Embryonic facial prominence (tissue), 1 donor: Measurements from ENCODE around the gene UBAP1L.

Source experiments
- DNase-seq: peaks from one replicate; pipeline ENCODE4 v3.0.0-alpha.2; 2016; ENCODE audit errors: extremely low spot score

UBAP1L gene

DNA sequence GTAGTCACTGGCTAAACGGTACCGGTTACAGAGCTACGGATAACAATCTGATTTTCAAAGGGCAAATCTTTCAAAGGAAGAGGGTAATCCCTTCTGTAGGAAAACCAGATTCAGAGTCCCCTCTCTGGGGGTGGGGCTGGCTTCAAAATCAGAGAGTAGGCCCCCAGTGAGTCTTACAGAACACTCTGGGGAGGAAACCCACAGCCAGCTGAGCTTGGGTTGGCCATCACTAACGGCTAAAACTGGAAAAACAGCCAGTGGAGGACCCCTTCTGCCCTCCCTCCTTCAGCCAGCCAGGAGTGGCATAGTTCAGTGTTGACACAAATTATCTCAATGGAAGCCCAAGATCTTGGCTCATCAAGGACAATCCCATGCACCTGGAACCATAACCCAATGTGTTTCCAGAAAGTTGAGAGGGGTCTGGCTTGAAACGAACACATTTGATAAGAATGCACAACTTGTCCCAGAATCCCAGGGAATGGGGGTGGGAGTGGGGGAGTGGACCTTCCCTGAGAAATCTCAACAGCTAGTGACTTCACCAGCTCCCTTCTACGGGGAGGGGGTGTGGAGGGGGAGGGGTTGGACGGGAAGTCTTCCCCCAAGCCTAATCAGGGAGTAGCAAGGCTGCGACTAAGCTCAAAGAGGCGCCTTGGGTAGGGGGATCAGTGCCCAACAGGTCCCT, 48.2 kb downstream of the UBAP1L start:
- DNase-seq: no peak

DNA sequence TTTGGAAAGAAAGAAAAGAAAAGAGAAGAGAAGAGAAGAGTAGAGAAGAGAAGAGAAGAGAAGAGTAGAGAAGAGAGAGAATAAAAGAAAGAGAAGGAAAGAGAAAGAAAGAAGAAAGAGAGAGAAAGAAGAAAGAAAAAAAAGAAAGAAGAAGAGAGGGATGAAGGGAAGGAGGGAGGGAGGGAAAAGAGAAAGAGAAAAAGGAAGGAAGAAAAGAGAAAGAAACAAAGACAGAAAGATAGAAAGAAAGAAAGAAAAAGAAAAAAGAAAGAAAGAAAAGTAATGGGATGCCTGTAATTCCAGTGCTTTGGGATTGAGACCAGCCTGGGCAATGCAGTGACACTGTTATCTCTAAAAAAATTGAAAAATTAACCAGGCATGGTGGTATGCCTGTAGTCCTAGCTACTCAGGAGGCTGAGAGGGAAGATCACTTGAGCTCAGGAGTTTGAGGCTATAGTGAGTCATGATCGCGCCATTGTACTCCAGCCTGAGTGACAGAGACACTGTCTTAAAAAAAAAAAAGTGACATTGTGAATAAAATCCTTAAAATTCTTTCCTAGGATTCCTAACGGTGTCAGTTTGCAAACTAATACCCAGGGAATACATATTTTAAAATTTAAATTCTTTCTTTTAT, 48.9 kb downstream of the UBAP1L start:
- DNase-seq: no peak

DNA sequence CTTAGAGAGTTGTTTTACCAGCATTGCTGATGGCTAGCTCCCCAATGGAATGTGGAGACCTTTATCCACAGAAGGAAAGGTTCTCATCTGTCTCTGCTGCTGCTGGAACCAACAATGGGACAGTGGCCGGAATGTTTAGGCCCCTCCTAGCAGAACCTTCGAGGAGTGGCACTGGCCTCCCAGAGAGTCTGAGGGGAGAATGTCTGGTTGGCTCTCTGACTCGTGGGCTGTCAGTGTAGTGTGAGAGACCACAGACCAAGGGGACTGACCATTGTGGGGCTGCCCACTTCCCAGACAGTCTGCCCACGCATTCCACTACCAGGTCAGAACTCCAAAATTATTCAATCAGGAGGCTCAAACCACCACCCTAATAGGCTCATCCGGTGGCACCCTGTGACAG, 52.3 kb downstream of the UBAP1L start:
- DNase-seq: no peak

DNA sequence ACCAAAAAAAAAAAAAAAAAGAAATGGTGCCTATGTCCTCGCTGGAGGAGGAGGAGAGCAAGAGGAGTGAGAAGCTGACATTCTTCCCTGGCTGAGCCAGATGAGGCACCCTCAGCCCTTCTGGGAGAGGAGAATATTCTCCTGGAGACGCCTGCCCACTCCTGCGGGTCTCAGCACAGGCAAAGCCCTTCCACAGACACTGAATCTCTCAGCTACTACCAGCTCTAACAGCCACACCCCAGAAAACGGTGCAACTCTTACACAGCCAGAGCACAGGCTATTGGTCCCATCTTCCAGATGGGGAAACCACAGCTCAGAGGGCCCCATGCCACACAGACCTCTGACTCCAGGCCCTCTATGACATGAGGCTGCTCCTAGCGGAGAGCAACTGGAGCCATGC, 52.9 kb downstream of the UBAP1L start:
- DNase-seq: no peak

DNA sequence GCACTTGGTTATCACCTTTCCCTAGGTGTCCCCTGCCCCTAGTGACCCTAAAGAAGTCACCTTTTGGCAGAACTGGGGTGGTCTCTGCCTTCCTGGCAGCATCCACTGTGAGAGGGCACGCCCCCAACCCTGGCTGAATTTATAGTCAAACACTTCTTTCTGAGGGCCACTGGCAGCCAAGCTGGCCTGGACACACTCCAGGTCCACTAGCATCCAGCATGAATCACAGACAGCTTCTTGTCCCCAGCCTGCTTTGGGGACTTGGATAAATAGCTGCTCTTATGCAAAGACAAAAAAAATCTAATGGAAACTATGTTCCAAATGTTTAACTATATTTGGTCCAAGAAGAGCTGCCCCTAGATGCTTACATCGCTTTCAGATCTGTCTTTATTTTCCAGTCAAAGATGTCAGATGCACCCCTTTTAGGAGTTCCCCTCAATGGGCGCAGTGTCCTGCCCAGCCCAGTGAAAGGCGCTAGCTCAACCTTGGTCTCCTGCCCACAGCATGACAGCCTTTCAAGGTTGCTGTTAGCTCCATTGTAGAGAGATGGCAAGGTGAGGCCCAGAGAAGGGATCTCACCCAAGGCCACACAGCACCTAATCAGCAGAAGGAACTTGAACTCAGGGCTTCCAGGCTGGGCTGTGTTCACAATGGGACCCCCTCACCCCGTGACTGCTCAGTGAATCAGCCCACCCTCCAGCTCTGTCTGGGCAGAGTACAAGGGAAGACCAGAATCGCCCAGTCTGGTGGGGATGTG, 54.2 kb downstream of the UBAP1L start:
- DNase-seq: no peak

DNA sequence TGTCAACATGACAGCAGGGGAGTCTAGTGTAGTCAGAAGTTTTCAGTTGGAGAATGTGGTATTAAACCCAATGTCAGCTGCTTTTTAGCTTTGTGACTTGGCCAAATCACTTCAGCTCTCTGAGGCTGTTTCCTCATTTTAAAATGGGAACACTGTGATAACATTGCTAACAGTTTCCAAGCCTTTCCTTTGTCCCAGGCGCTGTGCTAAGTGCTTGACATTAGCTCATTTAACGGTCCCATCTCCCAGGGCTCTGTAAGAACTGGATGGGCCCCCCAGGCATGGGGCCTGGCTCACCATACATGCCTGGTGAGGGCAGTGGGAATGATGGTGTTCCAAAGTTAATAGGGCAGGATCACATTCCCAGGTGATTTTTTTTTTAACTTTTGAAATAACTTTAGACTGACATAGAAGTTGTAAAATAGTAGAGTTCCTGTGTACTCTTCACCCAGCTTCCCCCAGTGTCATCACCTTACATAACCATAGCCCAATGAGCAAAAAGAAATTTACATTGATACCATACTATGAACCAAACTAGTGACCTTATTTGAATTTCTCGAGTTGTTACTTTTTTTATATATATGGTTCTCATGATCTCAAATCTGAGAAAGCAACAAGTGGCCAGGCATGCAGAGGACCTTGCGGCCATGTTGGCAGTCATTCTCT, 54.9 kb downstream of the UBAP1L start:
- no peak for DNase-seq

DNA sequence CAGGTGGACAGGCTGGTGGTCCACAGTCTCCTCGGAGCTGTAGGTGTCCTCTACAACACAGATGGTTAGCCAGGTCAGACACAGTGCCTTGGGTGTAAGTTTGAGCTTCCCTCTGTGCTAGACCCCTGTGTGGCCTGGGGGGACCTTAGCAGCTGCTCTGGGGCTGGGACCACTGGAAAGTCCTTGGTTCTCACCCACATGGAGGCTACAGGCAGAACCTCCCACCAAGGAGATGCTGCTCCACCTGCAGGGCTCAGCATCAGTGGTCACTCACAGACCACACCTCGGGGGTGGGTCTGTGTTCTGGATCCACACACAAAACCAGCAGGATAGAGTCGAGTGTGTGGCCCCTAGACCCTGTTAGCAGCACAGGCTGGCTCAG, 55.6 kb downstream of the UBAP1L start:
- no peak for DNase-seq

DNA sequence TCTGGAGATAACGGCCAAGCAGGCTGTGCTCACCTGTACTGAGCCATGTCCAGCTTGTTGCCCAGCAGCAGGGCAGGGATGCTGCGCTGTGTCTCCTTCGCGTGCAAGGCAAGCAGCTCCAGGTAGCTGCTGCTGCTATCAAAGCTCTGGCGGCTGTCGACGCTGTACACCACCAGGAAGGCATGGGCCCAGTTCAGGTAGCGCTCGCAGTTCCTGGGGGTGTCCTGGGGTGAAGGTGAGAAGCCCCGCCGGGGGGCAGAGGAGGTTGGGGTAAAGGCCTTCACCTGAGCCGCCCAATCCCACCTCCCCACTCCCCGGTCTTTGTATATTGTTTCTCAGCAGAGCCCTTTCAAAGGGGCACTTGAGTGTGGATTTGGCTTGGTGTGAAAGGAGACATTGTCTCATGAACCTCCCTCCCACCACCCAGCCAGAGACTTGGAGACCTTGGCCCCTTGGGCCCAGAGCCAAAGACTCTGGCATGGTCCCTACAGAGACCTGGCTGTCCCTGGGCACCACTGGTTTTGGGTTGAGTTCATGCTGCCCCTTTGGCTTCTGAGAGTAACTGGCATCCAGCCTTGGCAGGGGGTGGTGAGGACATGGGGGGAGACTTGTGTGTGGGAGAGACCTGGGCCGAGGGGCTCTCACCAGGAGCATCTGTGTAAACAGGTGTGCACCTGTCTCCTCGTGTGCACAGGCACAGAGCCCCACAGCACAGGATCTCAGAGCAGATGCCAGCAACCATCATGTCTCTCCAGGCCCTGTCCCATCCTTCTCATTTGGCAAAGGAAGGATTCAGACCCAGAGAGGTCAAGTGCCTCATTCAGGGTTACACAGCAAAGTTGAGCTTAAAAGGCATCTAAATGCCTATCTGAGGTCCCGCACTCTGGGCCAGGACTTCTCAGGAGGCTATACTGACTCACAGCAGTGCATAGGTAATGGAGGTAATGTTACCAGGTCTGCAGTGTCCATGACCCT, 56.3 kb downstream of the UBAP1L start:
- DNase-seq: no peak

DNA sequence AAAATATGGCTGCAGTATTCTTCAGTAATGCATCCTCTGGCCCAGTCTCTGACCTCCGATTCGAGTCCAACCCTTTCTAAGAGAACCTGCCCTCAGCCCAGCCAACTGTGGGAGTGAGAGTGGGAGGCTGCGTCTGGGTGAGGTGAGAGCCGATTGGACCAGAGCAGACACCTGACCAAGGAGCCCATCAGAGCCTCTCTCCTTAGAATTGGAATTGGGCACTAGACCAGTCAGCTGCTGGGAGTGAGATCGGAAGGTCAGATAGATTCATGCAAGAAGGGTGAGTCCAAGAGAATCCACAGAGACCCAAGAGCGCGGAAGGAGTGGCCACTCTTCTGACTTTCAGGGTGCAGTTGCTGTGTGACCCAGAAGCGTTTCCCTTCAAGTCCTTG, 57.5 kb downstream of the UBAP1L start:
- DNase-seq: no peak

DNA sequence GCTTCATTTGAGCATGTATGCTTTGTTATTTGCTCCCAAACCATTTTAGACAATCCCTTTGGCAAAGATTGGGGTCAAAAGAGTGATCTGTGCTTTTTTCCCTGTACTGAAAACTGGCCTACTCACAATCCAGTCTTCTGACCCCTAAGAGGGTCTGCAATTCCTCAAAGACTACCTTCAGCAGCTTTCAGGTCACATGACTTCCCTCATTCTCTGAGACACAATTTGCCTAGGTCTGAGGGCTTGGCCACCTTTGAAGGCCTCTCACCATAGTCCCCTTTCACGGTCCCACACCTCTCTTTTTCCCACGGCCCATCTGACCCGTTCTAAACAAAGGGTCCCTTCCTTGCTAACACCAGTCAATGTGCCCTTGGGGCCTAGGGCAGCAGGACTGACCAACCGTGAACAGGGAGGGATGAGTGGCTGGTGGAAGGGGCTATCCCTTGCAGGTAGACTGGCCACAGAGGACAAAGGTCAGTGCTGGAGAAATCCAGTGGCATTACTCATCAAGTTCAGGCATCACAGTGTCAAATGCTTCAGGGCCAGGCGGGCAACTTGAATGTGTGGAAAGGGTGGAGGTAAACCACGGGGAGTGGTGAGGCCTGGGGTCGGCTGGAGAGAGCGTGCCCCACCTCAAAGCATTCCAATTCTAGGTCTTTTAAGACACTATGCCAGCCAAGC, 58.0 kb downstream of the UBAP1L start:
- no peak for DNase-seq

DNA sequence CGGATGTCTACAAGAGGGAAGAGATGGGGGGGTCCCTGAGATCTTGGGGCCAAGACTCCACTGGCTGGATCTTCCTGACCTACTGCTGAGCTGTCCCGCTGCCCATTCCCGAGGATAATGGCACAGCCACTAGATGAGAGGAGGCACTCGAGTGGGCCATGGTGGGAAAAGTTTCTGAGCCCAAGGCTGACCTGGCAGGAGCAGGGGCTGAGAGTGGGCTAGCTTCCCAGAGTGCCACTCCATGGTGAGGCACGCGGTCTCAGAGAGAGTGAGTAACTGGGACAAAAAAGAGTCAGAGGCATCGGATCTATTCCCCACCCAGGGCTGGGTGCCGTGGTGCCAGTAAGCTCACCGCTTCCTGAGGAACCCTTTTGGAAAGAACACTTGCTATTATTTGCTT, 58.9 kb downstream of the UBAP1L start:
- DNase-seq: no peak

DNA sequence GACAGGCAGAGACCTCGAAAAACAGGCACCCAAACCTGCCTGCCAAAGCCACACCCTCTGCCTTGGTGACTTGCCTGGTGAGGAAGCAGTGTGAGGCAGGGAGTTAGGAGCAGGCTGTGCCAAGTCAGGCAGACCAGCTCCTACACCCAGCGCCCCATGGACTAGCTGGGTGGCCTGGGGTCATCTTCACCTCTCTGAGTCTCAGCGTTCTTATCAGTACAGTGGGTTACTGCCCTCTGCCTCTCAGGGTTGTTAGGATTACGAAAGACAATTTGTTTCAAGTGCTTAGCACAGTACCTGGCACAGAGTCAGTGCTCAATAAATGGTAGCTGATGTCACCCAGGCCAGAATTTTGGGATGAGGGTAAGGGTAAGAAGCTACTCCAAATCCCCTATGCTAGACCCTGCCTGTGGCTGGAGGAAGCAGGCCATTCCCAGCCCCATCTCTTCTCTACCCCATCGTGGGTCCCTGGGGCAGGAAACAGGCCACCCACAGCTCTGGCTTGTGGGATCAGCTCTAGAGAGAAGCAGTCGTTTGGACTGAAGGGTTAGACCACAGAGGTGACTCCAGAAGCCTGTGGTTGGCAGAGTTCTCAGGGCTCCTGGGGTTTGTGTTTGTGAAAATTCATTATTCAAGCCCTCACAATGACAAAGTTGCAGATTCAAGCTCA, 59.7 kb downstream of the UBAP1L start:
- DNase-seq: no peak

DNA sequence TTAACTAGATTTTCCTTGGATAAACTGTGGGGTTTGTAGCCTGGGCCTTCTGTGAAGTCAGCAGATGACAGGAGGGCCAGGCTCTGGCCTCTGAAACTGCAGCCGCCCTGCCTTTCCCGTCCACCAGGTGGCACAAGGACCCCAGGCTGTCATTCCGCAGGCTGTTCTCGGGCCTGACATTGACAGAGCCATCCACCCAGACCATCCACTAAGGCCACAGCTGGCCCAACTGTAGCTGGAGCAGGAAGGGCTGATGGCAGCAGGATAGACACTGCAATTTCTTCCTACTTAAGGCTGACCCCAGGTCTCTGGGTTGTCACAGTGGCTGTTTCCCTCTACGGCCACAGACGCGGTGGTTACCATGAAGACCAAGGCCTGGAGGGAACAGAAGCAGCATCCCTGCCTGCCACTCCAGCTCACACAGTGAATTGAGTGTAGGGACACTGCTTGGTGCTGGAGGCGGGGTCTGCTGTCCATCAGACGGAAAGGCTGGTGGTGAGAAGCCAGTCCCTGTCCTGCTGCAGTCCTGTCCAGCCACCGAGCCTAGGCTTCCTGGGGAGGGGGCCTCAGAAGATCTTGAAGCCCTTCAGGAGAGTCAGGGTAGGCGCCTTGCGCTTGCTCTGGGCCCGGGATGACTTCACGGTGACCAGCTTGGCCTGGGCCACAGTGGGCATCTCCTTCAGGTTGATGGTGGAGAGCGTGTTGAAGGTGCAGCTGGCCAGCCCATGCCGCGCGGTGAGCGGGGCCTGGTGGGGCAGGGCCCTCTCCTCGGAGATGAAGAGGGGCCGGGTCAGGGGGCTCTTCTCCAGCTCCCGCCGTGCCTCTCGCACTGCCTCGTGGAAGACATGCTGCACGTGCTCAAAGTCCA, 60.4 kb downstream of the UBAP1L start:
- DNase-seq: no peak

DNA sequence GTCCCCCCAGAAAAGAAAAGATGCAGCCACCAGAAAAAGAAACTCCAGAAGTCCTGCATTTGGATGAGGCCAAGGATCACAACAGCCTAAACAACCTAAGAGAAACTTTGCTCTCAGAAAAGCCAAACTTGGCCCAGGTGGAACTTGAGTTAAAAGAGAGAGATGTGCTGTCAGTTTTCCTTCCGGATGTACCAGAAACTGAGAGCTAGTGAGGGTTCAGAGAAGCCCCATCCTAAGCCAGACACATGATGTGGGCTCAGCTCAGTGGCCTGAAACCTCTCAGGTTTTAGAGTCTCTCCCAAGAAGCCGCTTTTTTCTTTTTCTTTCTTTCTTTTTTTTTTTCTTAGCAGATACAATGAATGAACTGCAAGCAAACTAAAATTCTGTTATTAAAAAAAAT, 62.0 kb downstream of the UBAP1L start:
- DNase-seq: no peak

DNA sequence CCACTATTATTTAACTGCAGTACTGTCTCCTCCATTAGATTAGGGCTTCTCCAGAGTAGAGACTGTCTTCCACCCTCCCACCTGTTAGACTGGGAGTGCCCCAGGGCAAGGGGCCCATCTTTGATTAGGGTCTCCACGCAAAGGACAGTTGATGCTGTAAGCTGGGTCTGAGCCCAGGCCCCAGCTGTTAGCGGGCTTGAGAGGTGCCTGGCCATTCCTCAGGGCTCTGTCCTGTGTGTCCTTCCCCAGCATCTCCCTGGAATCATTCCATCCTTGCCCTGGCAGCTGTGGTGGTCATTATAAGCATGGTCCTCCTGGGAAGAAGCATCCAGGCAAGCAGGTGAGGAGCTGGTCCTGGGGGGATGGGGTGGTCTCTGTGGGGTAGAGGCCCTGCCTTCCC, 63.7 kb downstream of the UBAP1L start:
- DNase-seq: no peak

DNA sequence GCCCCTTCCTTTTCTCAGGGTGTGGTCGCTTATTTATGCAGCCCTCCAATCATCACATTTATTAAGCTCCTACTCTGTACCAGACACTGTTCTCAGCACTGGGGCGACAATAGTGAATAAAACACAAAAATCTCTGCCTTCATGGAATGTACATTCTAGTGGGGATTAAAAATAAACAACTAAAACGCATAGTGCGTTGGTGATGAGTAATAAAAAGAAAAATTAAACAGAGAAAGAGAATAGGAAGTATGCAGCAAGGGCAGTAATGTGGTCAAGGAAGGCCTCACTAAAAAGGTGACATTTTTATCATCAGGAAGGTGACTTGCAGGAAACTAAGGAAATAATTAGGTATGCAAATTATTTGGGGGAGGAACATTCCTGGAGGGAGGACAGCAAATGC, 64.7 kb downstream of the UBAP1L start:
- no peak for DNase-seq

DNA sequence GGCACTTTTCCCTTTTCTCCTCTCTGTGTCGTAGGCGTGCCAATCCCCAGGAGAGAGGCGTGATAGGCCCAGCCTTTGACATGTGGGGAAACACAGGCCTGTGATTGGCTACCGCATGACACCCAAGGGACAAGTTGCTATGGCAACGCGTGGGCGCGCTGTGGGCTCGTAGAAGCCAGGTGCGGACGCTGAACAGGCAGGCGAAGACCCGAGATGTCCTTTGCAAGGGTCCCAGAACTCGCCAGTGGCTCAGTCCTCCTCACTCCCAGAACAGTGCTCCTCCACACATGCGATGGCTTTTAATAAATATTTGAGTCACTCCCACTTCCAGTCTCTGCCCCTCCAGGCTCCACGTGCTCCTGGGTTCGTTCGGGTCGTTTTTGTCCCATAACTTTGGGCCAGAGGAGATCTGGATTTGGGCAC, 65.6 kb downstream of the UBAP1L start:
- peak; percentile 68 for DNase-seq

DNA sequence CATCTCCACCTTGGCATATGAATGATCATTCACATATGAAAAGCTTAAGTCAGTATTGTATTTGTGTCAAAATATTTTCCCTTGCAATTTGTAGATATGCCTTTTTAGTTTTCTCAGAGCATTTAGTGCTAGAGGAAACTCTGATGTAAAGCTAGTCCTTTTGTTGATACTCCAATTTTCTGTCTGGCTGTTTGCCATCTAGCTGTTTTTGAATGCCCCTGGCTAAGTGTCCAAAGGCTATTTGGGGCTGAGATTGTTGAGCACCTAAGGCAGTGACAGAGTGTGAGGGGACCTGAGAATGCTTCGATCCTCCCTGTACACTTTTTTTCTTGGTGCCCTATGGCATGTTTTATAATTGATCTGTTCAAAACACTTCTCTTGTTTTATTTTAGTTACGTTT, 66.8 kb downstream of the UBAP1L start:
- DNase-seq: no peak
